ENCODE data around the gene KIF1B.
A peak's percentile ranks its signal among the peaks of the same experiment; 100 is the strongest.
"Not testable (repeated sequence)": the region's sequence is repeated elsewhere in the genome, so short reads cannot be mapped to it uniquely, and the experiment has no call there.

Gene KIF1B

DNA sequence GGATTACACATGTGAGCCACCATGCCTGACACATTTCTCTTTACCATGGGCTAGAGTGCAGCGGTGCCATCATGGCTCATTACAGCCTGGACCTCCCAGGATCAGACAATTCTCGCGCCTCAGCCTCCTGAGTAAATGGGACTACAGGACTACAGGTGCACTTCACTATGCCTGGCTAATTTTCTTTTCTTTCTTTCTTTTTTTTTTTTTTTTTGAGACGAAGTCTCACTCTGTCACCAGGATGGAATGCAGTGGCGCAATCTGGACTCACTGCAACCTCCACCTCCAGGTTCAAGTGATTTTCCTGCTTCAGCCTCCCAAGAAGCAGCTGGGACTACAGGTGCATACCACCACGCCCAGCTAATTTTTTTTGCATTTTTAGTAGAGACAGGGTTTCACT, 14.8 kb upstream of the KIF1B start:
- no peak overlapping the region for H3K27ac ChIP-seq
- no peak for TF ChIP-seq ZFX (IDR thresholded peaks at IDR 0.05; ENCODE audit: borderline replicate concordance)
- TF ChIP-seq, protein P1, sequence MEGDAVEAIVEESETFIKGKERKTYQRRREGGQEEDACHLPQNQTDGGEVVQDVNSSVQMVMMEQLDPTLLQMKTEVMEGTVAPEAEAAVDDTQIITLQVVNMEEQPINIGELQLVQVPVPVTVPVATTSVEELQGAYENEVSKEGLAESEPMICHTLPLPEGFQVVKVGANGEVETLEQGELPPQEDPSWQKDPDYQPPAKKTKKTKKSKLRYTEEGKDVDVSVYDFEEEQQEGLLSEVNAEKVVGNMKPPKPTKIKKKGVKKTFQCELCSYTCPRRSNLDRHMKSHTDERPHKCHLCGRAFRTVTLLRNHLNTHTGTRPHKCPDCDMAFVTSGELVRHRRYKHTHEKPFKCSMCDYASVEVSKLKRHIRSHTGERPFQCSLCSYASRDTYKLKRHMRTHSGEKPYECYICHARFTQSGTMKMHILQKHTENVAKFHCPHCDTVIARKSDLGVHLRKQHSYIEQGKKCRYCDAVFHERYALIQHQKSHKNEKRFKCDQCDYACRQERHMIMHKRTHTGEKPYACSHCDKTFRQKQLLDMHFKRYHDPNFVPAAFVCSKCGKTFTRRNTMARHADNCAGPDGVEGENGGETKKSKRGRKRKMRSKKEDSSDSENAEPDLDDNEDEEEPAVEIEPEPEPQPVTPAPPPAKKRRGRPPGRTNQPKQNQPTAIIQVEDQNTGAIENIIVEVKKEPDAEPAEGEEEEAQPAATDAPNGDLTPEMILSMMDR (IDR thresholded peaks at IDR 0.05): no peak

DNA sequence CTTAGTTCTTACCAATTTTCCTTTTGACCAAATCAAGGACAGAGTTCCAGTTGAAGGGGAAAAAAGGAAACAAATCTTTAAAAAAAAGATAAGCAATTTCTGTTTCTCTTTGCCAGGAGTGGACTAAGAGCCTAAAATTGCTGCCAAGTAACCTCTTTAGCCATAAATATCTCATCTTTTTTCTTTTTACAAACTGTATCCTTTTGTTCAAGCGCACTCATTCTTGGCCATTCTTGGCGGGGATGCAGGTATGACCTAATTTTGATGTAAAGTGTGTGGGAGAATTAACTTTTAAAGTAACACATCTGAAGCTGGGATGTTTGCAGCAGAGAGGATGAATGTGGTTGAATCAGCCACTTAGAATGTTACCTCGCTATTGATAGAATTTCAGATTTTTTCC, 13.4 kb upstream of the KIF1B start:
- no peak overlapping the region for H3K27ac ChIP-seq

DNA sequence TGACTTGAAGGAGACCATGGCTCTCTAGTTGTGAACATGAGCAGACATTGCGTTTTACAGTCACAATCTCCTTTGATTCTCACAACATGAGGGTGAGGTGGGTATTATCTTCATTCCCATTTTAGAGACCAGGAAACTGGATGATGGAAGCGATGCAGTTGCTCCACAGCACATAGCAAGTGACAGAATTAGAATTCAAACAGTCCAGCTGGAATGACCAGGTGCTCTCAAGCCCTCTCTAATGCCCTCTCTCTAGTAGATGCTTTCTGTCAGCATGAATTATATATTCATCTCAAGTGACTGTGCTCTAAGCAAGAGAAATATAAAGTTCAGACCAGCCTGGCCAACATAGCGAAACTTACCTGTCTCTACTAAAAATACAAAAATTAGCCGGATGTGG, 9.8 kb upstream of the KIF1B start:
- TF ChIP-seq, protein P1 (IDR thresholded peaks at IDR 0.05): no peak
- TF ChIP-seq ZFX (IDR thresholded peaks at IDR 0.05; ENCODE audit: borderline replicate concordance): no peak
- no peak overlapping the region for H3K27ac ChIP-seq

More for the DNA sequence above, 13.4 kb upstream of the KIF1B start:
- TF ChIP-seq, protein P1 (IDR thresholded peaks at IDR 0.05): no peak
- TF ChIP-seq ZFX (IDR thresholded peaks at IDR 0.05; ENCODE audit: borderline replicate concordance): no peak

DNA sequence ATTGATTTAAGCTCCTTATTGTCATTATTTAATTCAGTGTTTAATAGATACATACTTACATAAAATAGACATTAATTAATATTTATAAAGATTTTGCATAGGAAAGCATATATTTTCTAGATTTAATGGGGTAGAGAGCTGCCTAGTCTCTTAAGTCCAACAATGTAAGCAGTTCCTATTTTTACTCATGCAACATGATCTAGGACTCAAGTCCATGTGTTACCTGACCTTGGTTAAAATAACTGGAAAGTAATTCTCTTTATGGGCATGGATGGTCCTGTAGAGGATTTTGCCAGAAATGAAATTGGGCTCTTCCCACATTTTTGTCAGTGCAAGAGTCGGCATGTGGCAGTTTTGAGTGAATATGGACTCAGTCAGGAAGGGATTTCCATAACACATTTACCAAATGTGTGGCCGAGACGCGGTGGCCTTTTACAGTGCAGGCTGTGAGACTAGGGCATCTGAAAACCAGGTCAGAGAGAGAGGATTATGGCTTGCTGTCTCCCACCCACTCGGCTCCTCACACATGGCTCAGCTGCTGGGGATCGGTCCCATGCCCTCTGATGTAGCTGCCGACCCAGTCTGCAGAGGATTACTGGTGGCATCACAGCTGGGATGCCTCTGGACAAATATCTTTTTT, 6.2 kb upstream of the KIF1B start:
- no peak for TF ChIP-seq ZFX (IDR thresholded peaks at IDR 0.05; ENCODE audit: borderline replicate concordance)
- TF ChIP-seq, protein P1 (IDR thresholded peaks at IDR 0.05): no peak
- H3K27ac ChIP-seq: no peak overlapping the region

DNA sequence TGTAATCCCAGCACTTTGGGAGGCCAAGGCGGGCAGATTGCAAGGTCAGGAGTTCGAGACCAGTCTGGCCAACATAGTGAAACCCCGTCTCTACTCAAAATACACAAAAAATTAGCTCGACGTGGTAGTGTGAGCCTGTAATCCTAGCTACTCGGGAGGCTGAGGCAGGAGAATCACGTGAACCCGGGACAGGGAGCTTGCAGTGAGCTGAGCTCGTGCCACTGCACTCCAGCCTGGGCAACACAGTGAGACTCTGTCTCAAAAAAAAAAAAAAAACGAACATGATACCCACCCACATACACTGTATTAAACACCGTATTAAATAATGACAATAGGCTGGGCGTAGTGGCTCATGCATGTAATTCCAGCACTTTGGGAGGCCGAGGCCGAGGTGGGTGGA, 5.2 kb upstream of the KIF1B start:
- H3K27ac ChIP-seq: not testable (repeated sequence)

DNA sequence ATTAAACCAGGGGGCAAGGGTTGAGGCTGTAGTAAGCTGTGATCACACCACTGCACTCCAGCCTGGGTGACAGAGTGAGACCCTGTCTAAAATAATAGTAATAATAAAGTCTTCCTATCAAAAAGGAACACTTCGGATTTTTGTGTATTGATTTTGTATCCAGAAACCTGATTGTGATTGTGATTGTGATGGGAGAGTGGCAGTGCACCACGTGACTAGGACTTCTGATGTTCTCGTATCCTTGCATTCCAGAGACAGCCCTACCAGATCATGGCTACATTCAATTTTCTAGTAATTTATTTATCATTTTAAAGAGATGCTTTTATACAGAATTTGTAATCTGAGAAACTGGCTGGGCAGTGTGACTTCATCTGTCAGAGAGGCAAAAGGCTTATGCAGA, 2.6 kb upstream of the KIF1B start:
- no peak for TF ChIP-seq ZFX (IDR thresholded peaks at IDR 0.05; ENCODE audit: borderline replicate concordance)
- TF ChIP-seq, protein P1 (IDR thresholded peaks at IDR 0.05): no peak
- H3K27ac ChIP-seq: no peak overlapping the region

DNA sequence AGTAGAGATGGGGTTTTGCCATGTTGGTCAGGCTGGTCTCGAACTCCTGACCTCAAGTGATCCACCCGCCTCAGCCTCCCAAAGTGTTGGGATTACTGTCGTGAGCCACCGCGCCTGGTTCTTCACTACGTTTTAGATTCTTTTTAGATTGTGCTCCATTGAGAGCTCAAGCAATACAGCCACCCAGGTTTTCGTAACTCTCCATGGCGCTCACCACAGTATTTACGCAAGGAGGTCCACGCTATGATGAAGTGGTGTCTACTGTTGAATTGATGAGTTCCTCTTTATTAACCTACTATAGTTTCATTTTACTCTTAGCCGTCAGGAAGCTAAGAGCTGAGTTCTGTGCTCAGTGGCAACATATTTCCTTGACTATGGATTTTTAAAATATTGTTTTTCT, 1.8 kb upstream of the KIF1B start:
- H3K27ac ChIP-seq: no peak overlapping the region
- TF ChIP-seq ZFX (IDR thresholded peaks at IDR 0.05; ENCODE audit: borderline replicate concordance): no peak
- TF ChIP-seq, protein P1 (IDR thresholded peaks at IDR 0.05): no peak

DNA sequence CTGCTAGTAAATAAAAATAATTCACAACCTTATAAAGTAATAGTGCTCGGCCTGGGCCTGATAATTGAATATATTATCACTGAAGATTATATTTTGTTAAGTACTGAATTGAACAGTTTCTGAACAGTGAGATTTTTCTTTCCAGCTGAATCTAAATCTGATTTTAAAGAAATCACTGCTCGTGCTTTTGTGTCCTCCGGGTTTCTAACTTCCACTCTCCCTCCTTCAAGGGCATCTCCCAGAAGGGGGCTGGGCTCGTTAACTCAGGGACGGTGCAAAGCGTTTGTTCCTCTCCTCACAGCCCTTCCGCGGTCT, 823 bp upstream of the KIF1B start:
- TF ChIP-seq, protein P1 (IDR thresholded peaks at IDR 0.05): no peak
- no peak for TF ChIP-seq ZFX (IDR thresholded peaks at IDR 0.05; ENCODE audit: borderline replicate concordance)
- H3K27ac ChIP-seq: peak overlapping the region; percentile 82

All from 22Rv1 (cell line).